SIG-M5 treated with dmso at 0.1 percent for 504 hours (cell line): ENCODE measurements around the gene KRTAP29-1.
"Not testable (repeated sequence)": the region's sequence is repeated elsewhere in the genome, so short reads cannot be mapped to it uniquely, and the experiment has no call there.

Experiments
- DNase-seq: peaks from one replicate; lab custom pipeline; 2025; ENCODE audit not compliant: unreplicated experiment; lab: John Stamatoyannopoulos, UW

The KRTAP29-1 gene

GRCh38 chr17:41301916-41302901 is at the start of gene KRTAP29-1:
TSS of gene KRTAP29-1 (minus strand) at chr17:41302851. CDS start at chr17:41302851, 0 bp downstream.
- DNase-seq: no peak

GRCh38 chr17:41351177-41351576 is 48.5 kb upstream of the KRTAP29-1 start:
- DNase-seq: no peak

GRCh38 chr17:41350381-41350878 is 47.8 kb upstream of the KRTAP29-1 start, which contains the start of gene KRT33A:
TSS of gene KRT33A (minus strand) at chr17:41350828. CDS start at chr17:41350767, 61 bp downstream.
- not testable (repeated sequence) for DNase-seq

GRCh38 chr17:41347869-41348760 is 45.5 kb upstream of the KRTAP29-1 start:
- DNase-seq: no peak

- not testable (repeated sequence) for DNase-seq
Measured at GRCh38 chr17:41346421-41346820, 43.8 kb upstream of the KRTAP29-1 start.

- DNase-seq: no peak
Measured at GRCh38 chr17:41345992-41346391, 43.3 kb upstream of the KRTAP29-1 start.

GRCh38 chr17:41343029-41343428 is 40.4 kb upstream of the KRTAP29-1 start:
- no peak for DNase-seq

GRCh38 chr17:41340934-41341861 is 38.5 kb upstream of the KRTAP29-1 start:
- DNase-seq: no peak

GRCh38 chr17:41340494-41340893 is 37.8 kb upstream of the KRTAP29-1 start:
- DNase-seq: no peak

- no peak for DNase-seq
Measured at GRCh38 chr17:41339571-41340172, 37.0 kb upstream of the KRTAP29-1 start.

- DNase-seq: no peak
Measured at GRCh38 chr17:41338961-41339485, 36.4 kb upstream of the KRTAP29-1 start.

- no peak for DNase-seq
Measured at GRCh38 chr17:41335747-41336146, 33.1 kb upstream of the KRTAP29-1 start.

- no peak for DNase-seq
Measured at GRCh38 chr17:41334385-41335305, 32.0 kb upstream of the KRTAP29-1 start.

- no peak for DNase-seq
Measured at GRCh38 chr17:41333836-41334235, 31.2 kb upstream of the KRTAP29-1 start.

- no peak for DNase-seq
Measured at GRCh38 chr17:41333098-41333497, 30.4 kb upstream of the KRTAP29-1 start.

GRCh38 chr17:41332239-41332638 is 29.6 kb upstream of the KRTAP29-1 start:
- DNase-seq: no peak

GRCh38 chr17:41331606-41332005 is 29.0 kb upstream of the KRTAP29-1 start:
- no peak for DNase-seq

GRCh38 chr17:41329279-41329948 is 26.8 kb upstream of the KRTAP29-1 start:
- DNase-seq: no peak
